Measurements from ENCODE around the gene TBL2. TPM values are rescaled to one million over a fixed set of nuclear protein-coding genes. Genes with fewer than 3 reads are reported as not detected.

Gene TBL2
- total RNA-seq, 1 donor from 2014 or later: 23.8 TPM

DNA sequence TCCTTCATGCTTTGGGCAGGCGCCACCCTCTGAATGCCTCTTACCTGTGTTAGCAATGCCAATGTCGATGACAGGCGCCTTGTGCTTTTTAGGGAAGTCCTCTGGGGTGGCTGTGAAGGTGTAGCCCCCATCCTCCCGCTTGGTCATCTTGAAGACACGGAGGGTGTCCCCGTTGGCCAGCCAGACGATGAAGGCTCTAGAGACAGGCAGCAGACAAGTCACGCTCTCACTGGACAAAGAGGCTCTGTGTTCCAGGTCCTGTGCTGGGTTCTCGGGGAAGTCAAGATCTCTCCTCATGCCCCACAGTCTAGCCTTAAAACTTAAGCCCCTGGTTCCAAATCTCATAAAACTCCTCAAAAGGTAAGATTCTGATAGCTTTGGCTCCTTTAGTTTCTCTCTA is 5.1 kb downstream of the TBL2 start:
- TF ChIP-seq, protein P1, sequence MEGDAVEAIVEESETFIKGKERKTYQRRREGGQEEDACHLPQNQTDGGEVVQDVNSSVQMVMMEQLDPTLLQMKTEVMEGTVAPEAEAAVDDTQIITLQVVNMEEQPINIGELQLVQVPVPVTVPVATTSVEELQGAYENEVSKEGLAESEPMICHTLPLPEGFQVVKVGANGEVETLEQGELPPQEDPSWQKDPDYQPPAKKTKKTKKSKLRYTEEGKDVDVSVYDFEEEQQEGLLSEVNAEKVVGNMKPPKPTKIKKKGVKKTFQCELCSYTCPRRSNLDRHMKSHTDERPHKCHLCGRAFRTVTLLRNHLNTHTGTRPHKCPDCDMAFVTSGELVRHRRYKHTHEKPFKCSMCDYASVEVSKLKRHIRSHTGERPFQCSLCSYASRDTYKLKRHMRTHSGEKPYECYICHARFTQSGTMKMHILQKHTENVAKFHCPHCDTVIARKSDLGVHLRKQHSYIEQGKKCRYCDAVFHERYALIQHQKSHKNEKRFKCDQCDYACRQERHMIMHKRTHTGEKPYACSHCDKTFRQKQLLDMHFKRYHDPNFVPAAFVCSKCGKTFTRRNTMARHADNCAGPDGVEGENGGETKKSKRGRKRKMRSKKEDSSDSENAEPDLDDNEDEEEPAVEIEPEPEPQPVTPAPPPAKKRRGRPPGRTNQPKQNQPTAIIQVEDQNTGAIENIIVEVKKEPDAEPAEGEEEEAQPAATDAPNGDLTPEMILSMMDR (IDR thresholded peaks at IDR 0.05; ENCODE audit: partially characterized antibody, unreplicated experiment): no peak
- H3K9me3 Mint-ChIP-seq (ENCODE audit: unreplicated experiment): no peaks in the 10 kb centered on the region
- no peaks in the 10 kb centered on the region for H3K36me3 Mint-ChIP-seq (ENCODE audit: unreplicated experiment)
- DNase-seq: no peak
- H3K4me1 Mint-ChIP-seq (ENCODE audit: low read depth, unreplicated experiment): peaks cover 3% of the 10 kb centered on the region
- H3K4me3 Mint-ChIP-seq (ENCODE audit: unreplicated experiment): no peak overlapping the region
- peaks cover 4% of the 10 kb centered on the region for H3K27me3 Mint-ChIP-seq (ENCODE audit: unreplicated experiment)
- H3K27ac Mint-ChIP-seq (ENCODE audit: unreplicated experiment): no peak overlapping the region

DNA sequence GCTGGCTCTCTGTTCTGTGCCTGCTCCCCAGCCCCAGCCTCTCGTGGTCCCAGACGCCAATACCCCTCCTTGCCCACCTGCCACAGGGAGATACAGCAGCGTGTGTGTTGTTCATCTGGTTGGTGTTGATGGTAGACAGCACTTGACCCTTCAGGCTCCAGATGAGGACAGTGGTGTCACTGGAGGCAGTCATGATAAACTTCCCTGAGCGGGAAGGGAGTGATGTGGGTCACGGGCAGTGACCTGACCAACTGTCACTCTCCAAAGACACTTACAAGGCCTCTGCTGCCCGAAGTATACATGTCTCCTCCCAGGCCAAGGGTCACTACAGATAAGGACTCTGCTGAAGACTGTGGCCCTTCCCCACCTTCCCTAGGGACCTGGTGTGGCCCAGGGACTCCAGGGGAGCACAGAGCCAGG is 5.6 kb downstream of the TBL2 start:
- no peak for DNase-seq
- Mint-ChIP-seq H3K9me3 (ENCODE audit: unreplicated experiment) (no peaks in the 10 kb centered on the region), H3K27me3 (ENCODE audit: unreplicated experiment) (peaks cover 4% of the 10 kb centered on the region), H3K4me1 (ENCODE audit: low read depth, unreplicated experiment) (peaks cover 3% of the 10 kb centered on the region), H3K4me3 (ENCODE audit: unreplicated experiment) (no peak overlapping the region), H3K36me3 (ENCODE audit: unreplicated experiment) (no peaks in the 10 kb centered on the region), H3K27ac (ENCODE audit: unreplicated experiment) (no peak overlapping the region)
- TF ChIP-seq, protein P1 (IDR thresholded peaks at IDR 0.05; ENCODE audit: partially characterized antibody, unreplicated experiment): no peak

DNA sequence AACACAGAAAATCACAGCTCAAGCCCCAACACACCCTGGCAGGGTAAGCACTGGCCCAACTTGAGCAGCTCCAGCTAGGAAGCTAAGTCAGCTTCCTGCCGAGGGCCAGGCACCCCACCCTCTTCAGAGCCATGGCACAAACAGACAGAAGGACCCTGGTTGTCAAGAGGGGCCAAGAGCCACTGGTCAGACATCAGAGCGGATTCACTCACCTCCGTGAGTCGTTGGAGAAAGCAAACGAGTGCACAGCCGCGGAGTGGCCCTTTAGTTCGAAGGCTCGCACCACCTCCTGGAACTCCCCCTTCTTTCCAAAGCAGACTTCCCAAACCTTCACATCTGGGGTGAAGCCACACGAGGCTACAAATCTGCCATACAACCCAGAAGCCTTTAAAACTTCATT is 7.4 kb downstream of the TBL2 start:
- no peak for DNase-seq
- H3K36me3 Mint-ChIP-seq (ENCODE audit: unreplicated experiment): no peaks in the 10 kb centered on the region
- no peaks in the 10 kb centered on the region for H3K4me1 Mint-ChIP-seq (ENCODE audit: low read depth, unreplicated experiment)
- TF ChIP-seq, protein P1 (IDR thresholded peaks at IDR 0.05; ENCODE audit: partially characterized antibody, unreplicated experiment): no peak
- no peaks in the 10 kb centered on the region for H3K9me3 Mint-ChIP-seq (ENCODE audit: unreplicated experiment)
- no peak overlapping the region for H3K4me3 Mint-ChIP-seq (ENCODE audit: unreplicated experiment)
- no peak overlapping the region for H3K27ac Mint-ChIP-seq (ENCODE audit: unreplicated experiment)
- H3K27me3 Mint-ChIP-seq (ENCODE audit: unreplicated experiment): peaks cover 2% of the 10 kb centered on the region

DNA sequence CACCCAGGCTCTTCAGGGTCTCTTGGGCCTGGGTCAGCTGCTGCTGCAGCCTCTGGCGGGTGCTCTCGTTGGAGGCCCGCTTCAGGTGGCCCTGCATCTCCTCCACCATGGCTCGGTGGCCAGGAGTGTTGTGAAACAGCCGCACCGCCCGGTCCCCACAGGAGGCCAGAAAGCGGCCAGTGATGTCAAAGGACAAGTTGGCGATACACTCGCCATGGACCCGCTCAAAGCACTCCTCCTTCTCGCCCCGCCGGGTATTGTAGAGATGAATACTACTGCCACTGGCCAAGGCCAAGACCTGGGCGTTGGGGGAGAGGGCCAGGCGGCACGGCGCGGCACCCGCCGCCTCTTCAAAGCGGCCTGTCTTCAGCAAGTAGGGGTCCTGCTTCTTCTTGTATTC is 7.9 kb downstream of the TBL2 start:
- DNase-seq: no peak
- peaks cover 2% of the 10 kb centered on the region for H3K27me3 Mint-ChIP-seq (ENCODE audit: unreplicated experiment)
- no peaks in the 10 kb centered on the region for H3K36me3 Mint-ChIP-seq (ENCODE audit: unreplicated experiment)
- H3K27ac Mint-ChIP-seq (ENCODE audit: unreplicated experiment): no peak overlapping the region
- H3K4me3 Mint-ChIP-seq (ENCODE audit: unreplicated experiment): no peak overlapping the region
- H3K9me3 Mint-ChIP-seq (ENCODE audit: unreplicated experiment): no peaks in the 10 kb centered on the region
- H3K4me1 Mint-ChIP-seq (ENCODE audit: low read depth, unreplicated experiment): no peaks in the 10 kb centered on the region
- TF ChIP-seq, protein P1 (IDR thresholded peaks at IDR 0.05; ENCODE audit: partially characterized antibody, unreplicated experiment): no peak

DNA sequence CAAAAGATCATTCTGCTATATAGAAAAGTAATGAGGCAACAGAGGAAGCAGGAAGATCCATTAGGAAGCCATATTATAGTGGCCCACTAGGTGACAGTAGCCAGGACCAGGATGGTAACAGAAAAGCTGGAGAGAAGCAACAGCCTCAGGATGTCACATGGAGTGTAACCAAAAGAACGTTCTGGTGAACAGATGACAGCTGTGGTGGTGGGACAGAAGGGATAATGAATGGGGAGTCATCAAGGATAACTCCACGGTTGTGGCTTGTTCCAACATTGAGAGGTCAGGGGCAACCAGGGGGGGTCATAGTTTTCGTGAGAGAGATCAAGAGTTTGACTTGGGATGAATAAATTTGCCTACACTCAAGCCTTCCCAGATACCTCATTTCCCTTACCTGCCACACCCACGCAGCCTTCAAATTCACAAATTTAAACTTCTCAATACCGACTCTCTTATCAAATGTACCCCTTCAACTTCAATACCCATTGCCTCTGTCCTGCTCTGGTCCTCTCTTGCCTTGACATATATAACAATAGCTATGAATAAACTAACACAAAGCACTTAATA is 9.3 kb downstream of the TBL2 start:
- no peaks in the 10 kb centered on the region for H3K4me1 Mint-ChIP-seq (ENCODE audit: low read depth, unreplicated experiment)
- H3K36me3 Mint-ChIP-seq (ENCODE audit: unreplicated experiment): no peaks in the 10 kb centered on the region
- no peak overlapping the region for H3K4me3 Mint-ChIP-seq (ENCODE audit: unreplicated experiment)
- no peak for DNase-seq
- peaks cover 4% of the 10 kb centered on the region for H3K27me3 Mint-ChIP-seq (ENCODE audit: unreplicated experiment)
- TF ChIP-seq, protein P1 (IDR thresholded peaks at IDR 0.05; ENCODE audit: partially characterized antibody, unreplicated experiment): no peak
- H3K27ac Mint-ChIP-seq (ENCODE audit: unreplicated experiment): no peak overlapping the region
- no peaks in the 10 kb centered on the region for H3K9me3 Mint-ChIP-seq (ENCODE audit: unreplicated experiment)
